Right lung (tissue), 5 donors: ENCODE data around the gene EIF5. TPM values are rescaled to one million over a fixed set of nuclear protein-coding genes. Genes with fewer than 3 reads are reported as not detected.
A peak's percentile ranks its signal among the peaks of the same experiment; 100 is the strongest.

ENCODE experiments used
- DNase-seq, 2 donors: peaks; one replicate each; pipeline ENCODE4 v3.0.0-alpha.2; 2013
- polyA plus RNA-seq, 5 donors: library from polyadenylated mRNA; unstranded; fragments of 120-200 nt; gene quantifications; one replicate each; pipeline versions ENCODE4 v1.2.1 to v1.2.3, GENCODE V29; 2013; ENCODE audit warnings: inconsistent platforms in 1 of 5, low replicate concordance in 1 of 5; ENCODE audit not compliant: insufficient read length in 5 of 5, insufficient read depth in 1 of 5

The EIF5 gene
- polyA plus RNA-seq, 5 donors: 164 to 227 (median 208) TPM

- no peak for DNase-seq
Measured at GRCh38 chr14:103304706-103305105, 29.3 kb upstream of the EIF5 start.

- no peak for DNase-seq
Measured at GRCh38 chr14:103308717-103309616, 25.1 kb upstream of the EIF5 start.

- no peak for DNase-seq
Measured at GRCh38 chr14:103310576-103311095, 23.4 kb upstream of the EIF5 start.

GRCh38 chr14:103311171-103311997 lies 22.7 kb upstream of the EIF5 start:
- DNase-seq: no peak

- no peak for DNase-seq
Measured at GRCh38 chr14:103312006-103312635, 21.9 kb upstream of the EIF5 start.

GRCh38 chr14:103313704-103314103 lies 20.3 kb upstream of the EIF5 start:
- DNase-seq: no peak

GRCh38 chr14:103314496-103315277 lies 19.4 kb upstream of the EIF5 start:
- DNase-seq: no peak

- DNase-seq: peak in 1 of 2 donors; percentile 36
Measured at GRCh38 chr14:103315351-103315911, 18.6 kb upstream of the EIF5 start.

- no peak for DNase-seq
Measured at GRCh38 chr14:103315941-103316340, 18.1 kb upstream of the EIF5 start.

GRCh38 chr14:103316721-103317121 lies 17.3 kb upstream of the EIF5 start:
- DNase-seq: no peak

- DNase-seq: no peak
Measured at GRCh38 chr14:103317251-103317650, 16.8 kb upstream of the EIF5 start.

GRCh38 chr14:103317976-103318580 lies 16.0 kb upstream of the EIF5 start:
- no peak for DNase-seq

GRCh38 chr14:103318750-103319419 lies 15.2 kb upstream of the EIF5 start:
- DNase-seq: no peak

- DNase-seq: no peak
Measured at GRCh38 chr14:103319422-103319821, 14.6 kb upstream of the EIF5 start.

- DNase-seq: no peak
Measured at GRCh38 chr14:103326078-103326477, 8.0 kb upstream of the EIF5 start.

- no peak for DNase-seq
Measured at GRCh38 chr14:103328941-103329340, 5.1 kb upstream of the EIF5 start.

GRCh38 chr14:103329401-103330347 lies 4.4 kb upstream of the EIF5 start:
- peak in 1 of 2 donors; percentile 24 for DNase-seq

GRCh38 chr14:103330536-103330935 lies 3.5 kb upstream of the EIF5 start:
- no peak for DNase-seq
